Stimulated activated CD4-positive, alpha-beta T cell treated with anti-CD3 and anti-CD28 coated beads, Interleukin-12 subunit alpha, Interleukin-12 subunit beta, amount 100 ng/mL, for 48 hours (primary cell): ENCODE results near the gene MYH16.
"Not testable (repeated sequence)": the region's sequence is repeated elsewhere in the genome, so short reads cannot be mapped to it uniquely, and the experiment has no call there.

Source experiments
- DNase-seq, 3 donors: peaks; one replicate each; pipeline ENCODE4 v3.0.0-alpha.2; 2020; ENCODE audit warnings: low read depth in 2 of 3, low spot score in 1 of 3

The MYH16 gene

DNA sequence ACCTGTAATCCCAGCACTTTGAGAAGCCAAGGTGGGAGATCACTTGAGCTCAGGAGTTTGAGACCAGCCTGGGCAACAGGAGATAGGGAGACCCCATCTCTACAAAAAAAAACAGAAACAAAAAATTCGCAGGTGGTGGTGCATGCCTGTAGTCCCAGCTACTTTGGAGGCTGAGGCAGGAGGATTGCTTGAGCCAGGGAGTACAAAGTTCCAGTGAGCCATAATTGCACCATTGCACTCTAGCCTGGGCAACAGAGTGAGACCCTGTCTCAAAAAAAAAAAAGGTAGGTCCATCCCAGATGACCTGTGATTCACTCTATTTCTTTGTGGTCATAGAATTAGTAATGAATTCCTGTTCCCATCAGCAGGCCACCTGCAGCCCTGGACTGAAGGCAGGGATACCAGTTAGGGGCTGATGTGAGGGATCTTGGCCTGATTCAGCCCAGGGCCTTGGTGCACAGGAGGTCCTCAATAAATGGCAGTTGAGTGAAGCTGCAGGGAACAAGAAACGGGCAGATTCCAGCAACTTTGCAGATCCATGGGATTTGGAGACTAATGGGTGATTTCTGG lies at the start of gene MYH16:
TSS of gene MYH16 (plus strand) at position 364 of the 570 bp plus-strand sequence.
- DNase-seq: no peak

GRCh38 chr7:99224263-99224898 lies 48.3 kb upstream of the MYH16 start:
- peak in 2 of 3 donors; percentile 1 to 2 for DNase-seq

- no peak for DNase-seq
Measured at GRCh38 chr7:99224899-99225265, 47.8 kb upstream of the MYH16 start.

DNA sequence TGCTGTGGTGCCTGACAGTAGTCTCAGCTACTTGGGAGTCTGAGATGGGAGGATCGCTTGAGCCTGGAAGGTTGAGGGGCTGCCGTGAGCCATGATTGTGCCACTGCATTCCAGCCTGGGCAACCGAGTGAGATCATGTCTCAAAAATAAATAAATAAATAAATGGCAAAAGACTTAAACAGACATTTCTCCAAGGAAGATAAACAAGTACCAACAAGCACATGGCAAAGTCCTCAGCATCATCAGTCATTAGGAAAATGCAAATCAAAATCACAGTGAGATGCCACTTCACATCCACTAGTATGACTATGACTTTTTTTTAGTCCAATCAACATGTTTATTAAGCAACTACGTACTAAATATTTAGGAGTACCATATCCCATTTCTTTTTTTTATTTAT lies 43.4 kb upstream of the MYH16 start:
- DNase-seq: no peak

DNA sequence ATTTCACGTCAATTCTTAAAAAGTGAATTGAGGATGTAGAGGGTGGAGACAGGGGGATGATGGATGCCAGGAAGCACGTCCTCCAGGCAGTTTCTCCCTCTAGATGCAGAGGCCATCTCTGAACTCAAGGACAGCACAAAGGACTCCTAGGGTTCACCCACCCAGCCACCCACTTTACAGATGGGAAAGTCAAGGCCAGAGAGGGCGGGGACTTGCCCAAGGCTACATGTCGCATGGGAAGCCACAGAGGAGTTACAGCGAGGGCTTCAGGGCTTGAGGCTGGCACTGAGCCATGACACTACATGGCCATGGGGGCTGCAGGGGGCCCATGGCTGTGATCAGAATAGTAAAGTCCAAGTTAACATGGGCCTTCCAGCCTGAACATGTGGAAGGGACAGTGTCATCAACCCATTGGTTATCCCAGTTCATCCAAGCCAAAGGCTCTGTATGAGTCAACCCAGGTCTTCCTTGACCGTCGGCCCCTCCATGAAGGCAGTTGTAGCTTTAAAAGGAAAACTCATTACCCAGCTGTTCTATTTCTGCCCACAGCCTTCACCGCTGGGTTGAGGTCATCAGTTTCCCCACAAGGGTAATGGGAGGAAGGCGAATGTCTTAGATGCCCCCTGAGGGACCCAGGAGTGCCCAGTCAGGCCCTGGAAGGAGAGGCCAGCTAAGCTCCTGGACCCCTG lies 40.4 kb upstream of the MYH16 start:
- no peak for DNase-seq

DNA sequence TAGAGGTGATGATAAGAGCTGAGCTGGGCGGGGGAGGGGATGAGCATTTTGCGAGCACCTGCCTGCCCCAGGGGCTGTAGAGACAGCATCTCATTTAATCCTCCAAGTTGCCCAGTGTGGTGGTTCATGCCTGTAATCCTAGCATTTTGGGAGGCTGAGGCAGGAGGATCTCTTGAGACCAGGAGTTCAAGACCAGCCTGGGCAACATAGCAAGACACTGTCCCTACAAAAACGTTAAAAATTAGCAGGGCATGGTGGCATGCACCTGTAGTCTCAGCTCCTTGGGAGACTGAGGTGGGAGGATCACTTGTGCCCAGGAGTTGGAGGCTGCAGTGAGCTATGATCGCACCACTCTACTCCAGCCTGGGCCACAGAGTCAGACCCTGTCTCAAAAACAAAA lies 39.7 kb upstream of the MYH16 start:
- not testable (repeated sequence) for DNase-seq

GRCh38 chr7:99234185-99234584 lies 38.5 kb upstream of the MYH16 start:
- no peak for DNase-seq

DNA sequence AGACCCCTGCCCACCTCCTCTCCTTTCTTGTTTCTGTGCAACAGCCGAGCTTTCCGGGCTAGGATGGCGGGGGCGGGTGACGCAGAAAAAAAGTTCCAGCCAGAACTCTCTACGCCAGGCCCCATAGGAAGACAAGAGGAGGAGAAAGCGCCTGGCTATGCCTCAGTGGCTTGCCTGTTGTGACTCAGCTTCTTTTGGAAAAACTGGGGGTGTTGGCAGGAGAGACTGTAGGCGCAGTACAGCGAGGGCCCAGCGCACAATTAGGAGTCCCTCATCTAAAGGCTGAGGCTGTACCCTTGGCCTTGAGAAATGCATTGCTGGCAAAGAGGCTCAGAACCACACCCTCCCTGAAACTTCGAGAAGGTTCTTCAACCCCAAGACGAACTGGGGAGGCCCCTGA lies 36.7 kb upstream of the MYH16 start:
- no peak for DNase-seq

- DNase-seq: not testable (repeated sequence)
Measured at GRCh38 chr7:99237876-99238275, 34.8 kb upstream of the MYH16 start.

GRCh38 chr7:99238558-99239341 lies 33.9 kb upstream of the MYH16 start:
- DNase-seq: no peak

DNA sequence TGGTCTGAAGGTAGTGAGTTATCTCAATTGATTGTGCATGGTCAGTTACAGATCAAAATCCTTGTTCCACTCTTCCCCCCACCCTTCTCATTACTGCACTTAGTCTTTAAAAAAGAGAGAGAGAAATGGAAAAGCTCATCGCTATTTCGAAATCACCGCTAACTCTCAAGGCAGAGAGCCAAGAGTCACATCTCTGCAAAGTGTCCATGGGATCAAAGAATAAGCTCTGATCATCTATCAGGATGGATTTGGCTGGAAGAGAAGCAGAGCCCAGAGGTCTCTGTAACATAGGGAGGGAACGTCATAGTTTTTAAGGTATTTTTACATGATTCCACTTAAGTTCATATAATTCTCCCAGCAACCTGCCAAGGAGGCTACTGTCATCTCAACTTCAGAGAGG lies 30.0 kb upstream of the MYH16 start:
- no peak for DNase-seq

GRCh38 chr7:99243751-99244337 lies 28.8 kb upstream of the MYH16 start:
- no peak for DNase-seq

- DNase-seq: no peak
Measured at GRCh38 chr7:99244939-99245338, 27.7 kb upstream of the MYH16 start.

GRCh38 chr7:99248391-99249095 lies 24.1 kb upstream of the MYH16 start:
- no peak for DNase-seq

DNA sequence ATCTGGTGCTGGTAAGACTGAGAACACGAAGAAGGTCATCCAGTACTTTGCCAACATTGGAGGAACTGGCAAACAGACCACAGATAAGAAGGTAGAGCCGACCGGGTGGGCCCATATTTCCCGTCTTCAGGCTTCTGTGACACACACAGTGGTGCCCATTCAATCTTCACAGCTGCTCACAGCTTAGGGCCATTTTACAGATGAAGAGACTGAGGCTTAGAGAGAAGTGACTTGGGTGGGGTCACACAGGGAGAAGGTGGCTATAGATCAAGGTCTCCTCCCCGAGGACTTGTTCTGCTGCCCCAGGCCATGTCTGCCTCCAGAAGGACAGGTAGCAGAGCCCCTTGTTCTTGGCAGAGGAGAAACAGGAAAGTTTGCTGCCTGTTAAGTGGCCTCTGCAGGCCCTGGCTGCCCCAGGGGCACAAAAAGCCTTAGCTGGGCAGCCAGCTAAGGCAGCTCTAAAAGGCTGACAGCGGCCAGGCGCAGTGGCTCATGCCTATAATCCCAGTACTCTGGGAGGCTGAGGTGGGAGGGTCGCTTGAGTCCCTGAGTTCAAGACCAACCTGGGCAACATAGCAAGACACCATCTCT lies 22.6 kb upstream of the MYH16 start:
- no peak for DNase-seq

DNA sequence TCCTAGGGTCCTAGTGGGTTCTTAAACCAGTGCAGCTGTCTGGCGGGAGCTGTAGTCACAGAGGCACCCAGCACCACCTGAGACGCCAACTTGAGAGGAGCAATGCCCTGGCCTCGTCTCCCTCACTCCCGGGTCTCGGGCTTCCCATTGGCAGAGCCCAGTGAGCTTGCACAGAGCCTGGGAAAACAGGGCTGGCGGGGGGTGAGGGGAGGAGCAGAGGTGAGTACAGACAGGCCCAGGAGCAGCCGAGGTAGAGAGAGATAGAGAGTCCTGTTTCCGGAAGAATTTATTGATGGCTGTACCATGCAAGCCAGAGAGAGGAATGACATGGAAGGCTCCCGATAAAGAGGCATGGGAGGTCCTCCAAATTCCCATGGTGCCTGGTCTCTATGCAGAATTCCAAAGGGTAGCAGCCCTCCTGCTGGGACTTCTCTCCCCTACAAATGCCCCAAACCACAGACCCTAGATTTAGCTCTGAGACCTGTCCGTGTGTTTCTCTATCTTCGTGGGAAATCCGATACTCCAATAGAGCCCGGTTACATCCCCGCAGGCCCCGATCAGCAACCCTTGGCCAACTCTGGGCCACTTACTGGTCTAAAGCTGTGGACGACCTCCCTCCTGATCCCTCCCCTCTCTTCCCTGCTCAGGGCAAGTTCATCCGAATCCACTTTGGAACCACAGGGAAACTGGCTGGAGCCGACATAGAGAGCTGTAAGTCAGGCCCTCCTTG lies 20.3 kb upstream of the MYH16 start:
- DNase-seq: no peak

DNA sequence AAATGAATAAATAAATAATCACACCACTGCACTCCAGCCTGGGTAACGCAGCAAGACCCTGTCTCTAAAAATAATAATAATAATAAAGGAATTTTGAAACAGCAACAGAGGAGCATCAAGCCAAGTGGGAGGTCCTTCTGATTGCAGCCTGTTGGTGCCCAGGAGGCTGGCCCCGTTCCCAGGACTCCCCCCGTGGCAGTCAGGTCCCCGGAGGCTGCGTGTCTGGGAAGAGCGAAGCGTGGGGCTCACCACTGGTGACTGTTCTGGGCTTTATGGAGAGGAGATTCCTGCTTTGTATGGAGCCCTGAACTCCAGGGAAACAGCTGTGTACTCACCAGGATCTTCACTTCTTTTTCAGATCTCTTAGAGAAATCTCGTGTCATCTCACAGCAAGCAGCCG lies 19.3 kb upstream of the MYH16 start:
- DNase-seq: no peak

DNA sequence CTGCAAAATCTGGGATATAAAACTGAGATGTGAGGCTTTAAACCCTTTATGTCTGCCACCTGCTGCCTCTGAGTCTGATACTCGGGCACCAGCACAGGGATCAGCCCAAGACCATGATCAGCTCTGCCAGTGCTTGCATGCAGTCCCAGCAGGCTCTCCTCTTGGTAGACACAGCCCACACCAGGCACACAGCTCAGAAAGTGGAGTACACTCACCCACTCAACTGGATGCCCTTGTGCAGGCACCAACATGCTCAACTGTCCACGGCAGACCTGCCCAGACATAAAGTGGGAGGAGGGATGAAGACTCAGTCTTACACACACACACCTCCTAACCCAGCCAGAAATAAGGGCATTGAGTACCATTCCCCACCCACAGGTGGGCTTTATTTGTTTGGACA lies 18.2 kb upstream of the MYH16 start:
- no peak for DNase-seq

GRCh38 chr7:99255463-99255862 lies 17.2 kb upstream of the MYH16 start:
- DNase-seq: no peak

DNA sequence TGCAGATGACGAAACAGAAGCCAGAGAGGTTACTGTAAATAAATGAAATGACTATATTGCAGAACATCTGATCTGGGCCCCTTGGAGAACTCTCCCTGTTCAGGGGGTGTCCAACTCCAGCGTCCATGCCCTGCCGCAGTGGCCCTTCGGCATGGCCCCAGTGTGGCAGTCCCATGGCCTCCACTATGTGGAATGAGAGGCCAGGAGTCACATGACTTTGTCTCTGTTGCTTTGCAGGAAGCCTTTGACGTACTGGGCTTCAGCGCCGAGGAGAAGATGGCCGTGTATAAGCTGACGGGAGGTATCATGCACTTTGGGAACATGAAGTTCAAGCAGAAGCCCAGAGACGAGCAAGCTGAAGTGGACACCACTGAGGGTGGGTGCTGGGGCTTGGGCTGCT lies 15.6 kb upstream of the MYH16 start:
- DNase-seq: no peak
